ENCODE measurements around the gene CAMK2B.

- TF ChIP-seq CTCF (IDR thresholded peaks at IDR 0.05; ENCODE audit: borderline replicate concordance, extremely low read depth, low read length, poor library complexity, severe bottlenecking) = no peak
- no peak for TF ChIP-seq EZH2 (IDR thresholded peaks at IDR 0.05; ENCODE audit: borderline replicate concordance, low read depth, low read length, severe bottlenecking)
These were observed 94.3 kb downstream of the CAMK2B start for GRCh38 chr7:44231088-44231487.
